Inferior parietal cortex (tissue), 1 donor: ENCODE results near the gene MAPKBP1.
A peak's percentile ranks its signal among the peaks of the same experiment; 100 is the strongest.
"Not testable (repeated sequence)": the region's sequence is repeated elsewhere in the genome, so short reads cannot be mapped to it uniquely, and the experiment has no call there.

ENCODE experiments used
- DNase-seq: peaks from one replicate; pipeline ENCODE4 v3.0.0-alpha.2; 2016; ENCODE audit errors: extremely low spot score

Gene MAPKBP1

DNA sequence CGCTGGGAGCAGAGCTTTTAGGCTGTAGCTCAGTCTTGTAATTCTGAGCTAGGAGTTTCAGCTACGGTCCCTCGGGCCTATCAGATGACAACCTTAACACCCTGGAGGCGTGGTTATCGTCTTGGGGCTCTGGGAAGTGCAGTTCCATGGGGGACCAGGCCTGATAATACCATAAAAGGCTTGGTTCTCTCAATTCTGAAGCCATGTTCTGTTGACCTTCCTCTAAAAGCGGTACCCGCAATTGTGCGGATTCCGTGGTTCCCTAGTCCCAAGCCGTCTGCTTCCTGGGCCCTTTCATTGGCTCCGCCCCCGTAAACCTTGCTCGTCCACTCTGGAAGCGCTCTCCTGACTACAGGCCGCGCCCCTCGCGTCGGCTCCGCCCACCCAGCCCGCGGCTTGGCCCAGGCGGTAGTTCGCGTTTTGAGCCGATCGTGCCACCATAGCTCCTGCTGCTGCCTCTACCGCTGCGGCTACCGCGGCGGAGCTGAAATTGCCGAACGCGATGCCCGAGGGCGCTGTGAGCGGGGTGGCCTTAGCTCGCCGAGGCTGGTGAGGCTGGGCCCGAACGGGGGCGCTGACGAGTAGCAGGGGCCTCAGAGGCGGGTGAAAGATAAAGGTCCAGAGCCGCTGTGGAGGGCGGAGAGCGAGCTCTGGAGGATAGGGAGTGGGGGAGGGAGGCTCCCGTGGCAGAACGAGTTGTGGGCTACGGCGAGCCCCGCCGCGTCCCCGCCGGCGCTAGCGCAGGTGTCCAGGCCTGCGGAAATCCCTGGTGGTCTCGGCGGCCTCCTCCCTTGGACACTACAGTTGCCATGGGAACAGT is at the start of gene MAPKBP1:
TSS of gene MAPKBP1 (plus strand) at position 423 of the 820 bp plus-strand sequence. CDS start 792 bp downstream, outside the sequence.
- peak; percentile 97 for DNase-seq

DNA sequence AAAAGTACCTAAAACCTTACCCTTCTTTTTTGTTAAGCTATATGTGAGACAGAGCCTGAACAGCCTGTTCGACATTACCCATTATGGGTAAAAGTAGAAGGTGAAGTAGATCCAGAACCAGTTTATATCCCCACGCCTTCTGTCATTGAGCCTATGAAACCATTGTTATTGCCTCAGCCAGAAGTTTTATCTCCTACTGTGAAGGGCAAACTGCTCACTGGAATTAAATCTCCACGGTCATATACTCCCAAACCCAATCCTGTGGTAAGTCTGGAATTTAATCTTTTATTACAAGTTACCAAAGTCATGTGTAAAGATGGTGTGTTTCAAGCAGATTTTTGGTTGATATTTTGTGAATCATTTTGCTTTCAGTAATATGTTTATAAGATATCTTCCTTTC is 47.1 kb upstream of the MAPKBP1 start:
- DNase-seq, result no peak

DNA sequence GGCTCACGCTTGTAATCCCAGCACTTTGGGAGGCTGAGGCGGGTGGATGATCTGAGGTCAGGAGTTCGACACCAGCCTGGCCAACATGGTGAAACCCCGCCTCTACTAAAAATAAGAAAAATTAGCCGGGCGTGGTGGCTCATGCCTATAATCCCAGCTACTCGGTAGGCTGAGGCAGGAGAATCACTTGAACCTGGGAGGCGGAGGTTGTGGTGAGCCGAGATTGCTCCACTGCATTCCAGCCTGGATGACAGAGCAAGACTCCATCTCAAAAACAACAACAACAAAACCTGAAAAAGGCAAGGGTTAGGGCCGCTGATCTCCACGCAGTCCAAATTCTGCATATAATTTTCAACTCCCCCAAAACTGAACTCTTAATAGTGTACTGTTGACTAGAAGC is 46.2 kb upstream of the MAPKBP1 start:
- not testable (repeated sequence) for DNase-seq

GRCh38 chr15:41730543-41730942 is 43.7 kb upstream of the MAPKBP1 start:
- DNase-seq, result no peak

DNA sequence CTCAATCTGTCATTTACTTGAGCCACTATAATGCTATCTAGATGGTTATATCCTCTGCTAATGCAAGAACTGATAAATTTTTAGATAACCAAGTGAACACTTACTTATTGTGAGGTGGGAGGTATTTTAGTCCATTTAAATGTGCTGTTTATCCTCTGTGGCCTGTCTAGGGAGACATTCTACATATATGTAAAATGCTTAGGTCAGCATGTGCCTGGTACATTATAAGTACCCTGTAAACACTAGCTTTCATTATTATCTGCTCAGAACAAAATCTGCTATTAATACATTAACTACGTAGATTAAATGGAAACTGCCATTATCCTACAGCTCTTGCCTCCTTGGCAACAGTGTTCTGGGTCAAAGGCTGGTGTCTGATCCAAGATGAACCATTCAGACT is 41.8 kb upstream of the MAPKBP1 start:
- DNase-seq, result no peak

- DNase-seq, result no peak
Measured at GRCh38 chr15:41734079-41734478, 40.2 kb upstream of the MAPKBP1 start.

DNA sequence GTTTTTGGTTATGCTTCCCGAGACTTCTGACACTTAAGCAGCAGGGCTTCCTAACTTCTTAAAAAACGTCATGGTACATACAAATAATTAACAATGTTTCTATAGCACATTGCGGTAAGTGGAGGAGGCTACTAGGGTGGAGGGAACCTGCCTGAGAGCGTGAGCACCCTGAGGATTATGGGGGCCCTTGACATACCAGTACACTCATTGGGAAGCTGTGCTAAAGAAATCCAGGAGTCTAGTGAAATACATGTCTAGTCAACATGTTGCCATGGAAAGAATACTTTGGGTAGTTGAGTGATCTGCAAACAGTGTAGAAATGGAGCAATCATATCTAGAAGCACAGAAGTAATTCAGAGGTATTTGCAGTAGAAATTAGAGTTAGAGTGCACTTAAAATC is 39.2 kb upstream of the MAPKBP1 start:
- no peak for DNase-seq

DNA sequence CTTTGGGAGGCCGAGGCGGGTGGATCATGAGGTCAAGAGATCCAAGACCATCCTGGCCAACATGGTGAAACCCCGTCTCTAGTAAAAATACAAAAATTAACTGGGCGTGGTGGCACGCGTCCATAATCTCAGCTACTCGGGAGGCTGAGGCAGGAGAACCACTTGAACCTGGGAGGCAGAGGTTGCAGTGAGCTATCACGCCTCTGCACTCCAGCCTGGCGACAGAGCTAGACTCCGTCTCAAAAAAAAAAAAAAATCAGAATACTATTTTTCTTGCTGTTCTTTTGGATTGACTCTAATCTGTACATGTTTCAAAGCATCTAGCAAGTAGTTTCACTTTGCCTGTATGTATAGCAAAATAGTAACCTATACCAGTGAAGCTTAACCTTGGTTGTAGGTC is 38.8 kb upstream of the MAPKBP1 start:
- not testable (repeated sequence) for DNase-seq

DNA sequence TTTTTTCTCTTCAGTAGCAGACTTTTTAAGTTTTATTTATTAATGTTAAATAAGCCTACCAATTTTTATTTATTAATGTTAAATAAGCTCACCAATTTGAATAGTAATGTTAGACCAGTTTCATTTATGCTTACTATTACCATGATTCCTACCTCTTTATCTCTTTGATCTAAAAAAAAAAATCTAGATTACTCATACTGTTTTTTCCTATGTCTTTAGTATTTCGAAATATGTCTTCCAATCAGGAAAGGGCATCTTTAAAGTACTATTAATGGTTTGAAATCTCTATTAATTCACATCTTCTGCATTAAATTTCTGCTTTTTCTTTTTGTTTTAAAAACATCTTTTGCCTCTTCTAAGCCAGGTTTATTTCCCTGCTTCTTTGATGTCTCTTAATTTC is 27.5 kb upstream of the MAPKBP1 start:
- DNase-seq, result no peak

GRCh38 chr15:41756198-41756597 is 18.1 kb upstream of the MAPKBP1 start:
- DNase-seq, result no peak

- DNase-seq, result peak; percentile 72
Measured at GRCh38 chr15:41772720-41773331, 1.5 kb upstream of the MAPKBP1 start.

GRCh38 chr15:41773332-41773728 is 954 bp upstream of the MAPKBP1 start:
- DNase-seq, result no peak

- no peak for DNase-seq
Measured at GRCh38 chr15:41773729-41774061, 589 bp upstream of the MAPKBP1 start.

DNA sequence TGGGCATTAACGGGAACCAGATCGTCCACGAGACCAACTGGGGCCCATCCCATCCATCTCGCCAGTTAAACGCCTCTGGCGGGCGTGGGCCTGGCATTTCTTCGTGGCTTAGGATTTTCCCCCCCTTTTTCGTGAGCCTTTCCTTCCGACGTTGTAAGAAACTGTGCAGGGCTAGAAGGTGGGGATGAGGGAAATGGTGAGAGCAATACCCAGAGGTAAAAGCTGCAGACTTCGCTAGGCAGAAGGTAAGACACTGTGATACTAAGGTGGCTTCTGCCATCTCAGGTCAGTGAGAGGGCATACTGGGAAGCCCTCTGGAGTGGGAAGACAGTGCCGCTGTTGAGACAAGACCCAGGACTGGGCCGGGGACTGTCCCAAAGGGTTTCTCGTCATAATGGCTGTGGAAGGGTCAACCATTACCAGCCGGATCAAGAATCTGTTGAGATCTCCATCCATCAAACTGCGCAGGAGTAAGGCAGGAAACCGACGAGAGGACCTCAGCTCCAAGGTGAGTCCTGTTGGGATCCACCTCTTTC is 666 bp downstream of the MAPKBP1 start:
- peak; percentile 43 for DNase-seq

DNA sequence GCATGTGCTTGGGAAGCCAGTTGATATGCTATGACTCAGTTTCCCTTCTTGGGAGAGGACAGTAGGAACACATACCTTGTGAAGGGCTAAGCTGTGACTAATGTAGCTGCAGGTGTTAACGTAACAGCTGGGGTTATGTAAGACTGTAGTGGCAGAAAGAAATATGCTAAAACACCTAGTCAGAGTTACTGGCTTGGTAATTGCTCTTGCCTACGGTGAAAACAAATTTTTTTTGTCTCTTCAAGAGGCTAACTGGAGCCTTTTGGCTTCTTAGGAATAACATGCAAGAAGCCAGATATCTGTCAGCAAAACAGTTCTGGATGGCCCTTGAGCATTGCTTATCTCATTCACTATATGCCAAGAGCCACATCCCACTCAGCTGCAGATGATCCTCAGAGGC is 1.4 kb downstream of the MAPKBP1 start:
- no peak for DNase-seq

DNA sequence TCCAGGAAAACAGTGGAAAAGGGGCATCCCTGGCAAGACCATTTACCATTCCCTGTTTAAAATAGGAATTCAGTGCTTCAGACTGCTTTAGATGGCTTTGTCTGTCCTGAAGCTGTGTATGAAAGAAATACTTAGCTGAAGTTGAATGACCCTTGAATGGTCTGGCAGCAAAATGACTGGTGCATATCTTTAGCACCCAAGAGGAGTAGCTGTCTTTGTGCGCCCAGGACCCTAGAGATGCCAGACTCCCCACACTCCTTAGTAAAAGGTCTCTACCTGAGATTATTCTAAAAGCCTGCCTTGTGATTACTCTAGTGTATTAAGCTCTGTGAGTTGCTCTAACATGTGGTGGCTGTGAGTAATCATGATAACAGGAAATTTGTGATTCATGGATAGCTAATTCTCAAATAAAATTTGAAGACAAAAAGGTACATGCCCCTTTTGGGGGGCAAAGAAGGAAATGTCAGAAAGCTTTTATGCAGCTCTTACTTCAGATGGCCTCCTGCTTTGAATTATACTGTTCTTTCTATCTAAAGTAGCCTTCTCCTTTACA is 3.2 kb downstream of the MAPKBP1 start:
- no peak for DNase-seq

DNA sequence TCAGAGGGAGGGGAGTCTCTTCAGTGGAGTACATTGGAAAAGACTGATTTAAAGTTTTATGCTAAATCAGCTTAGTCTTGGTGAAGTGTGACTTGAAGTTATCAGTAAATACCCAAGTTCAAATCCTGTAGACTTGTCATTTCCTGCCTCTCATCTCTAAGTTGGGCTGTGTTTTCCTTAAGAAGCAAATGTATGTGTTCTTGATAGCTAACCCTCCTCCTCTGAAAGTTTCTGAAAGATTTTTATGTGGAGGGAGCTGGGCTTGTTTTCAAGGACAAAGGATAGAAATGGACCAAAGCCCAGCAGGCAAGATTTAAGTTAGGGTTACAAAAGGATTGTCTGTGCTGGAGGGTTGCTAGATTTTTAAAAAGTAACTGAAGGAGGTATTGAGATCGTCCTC is 4.2 kb downstream of the MAPKBP1 start:
- no peak for DNase-seq

DNA sequence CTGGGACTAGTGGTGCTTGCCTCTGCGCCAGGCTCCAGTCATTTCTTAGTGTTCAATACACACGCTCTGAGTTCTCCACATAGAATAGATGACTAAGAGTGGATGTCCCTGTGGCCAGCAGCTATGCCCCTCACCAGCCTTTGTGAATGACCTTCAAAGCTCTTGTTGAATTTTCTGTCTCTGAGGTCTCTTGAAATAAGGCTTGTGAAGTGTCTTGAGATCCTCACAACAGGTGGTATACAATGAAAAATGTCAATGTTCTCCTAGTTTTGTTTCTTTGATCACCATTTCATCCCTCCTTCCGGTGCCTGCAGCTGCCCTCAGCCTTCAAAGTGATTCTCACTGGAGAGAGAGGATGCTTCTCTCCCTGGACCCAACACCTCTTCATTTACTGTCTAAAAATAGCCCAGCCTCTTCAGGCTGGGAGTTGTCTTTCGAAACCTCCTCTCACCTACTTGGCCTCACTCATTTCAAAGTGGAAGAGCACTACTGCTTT is 5.4 kb downstream of the MAPKBP1 start:
- DNase-seq, result no peak

- DNase-seq, result no peak
Measured at GRCh38 chr15:41780266-41780665, 6.0 kb downstream of the MAPKBP1 start.

DNA sequence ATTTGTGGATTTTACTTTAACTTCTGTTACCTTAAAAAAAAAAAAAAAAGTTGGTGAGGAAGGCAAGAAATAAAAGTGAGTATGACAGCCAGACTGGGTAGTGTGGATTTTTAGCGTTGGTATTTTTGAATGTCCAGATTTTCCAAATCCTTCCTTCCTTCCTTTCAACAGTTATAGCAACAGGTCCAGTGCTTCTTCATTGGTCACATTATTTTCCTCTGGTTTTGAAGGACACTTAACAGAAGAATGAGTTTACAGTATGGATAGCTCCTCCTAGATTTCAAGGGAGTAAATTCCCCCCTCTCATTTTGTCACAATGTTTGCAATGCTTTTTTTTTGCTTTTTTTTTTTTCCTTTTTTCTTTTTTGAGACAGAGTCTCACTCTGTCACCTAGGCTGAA is 6.4 kb downstream of the MAPKBP1 start:
- no peak for DNase-seq

GRCh38 chr15:41782371-41783282 is 8.3 kb downstream of the MAPKBP1 start:
- no peak for DNase-seq

DNA sequence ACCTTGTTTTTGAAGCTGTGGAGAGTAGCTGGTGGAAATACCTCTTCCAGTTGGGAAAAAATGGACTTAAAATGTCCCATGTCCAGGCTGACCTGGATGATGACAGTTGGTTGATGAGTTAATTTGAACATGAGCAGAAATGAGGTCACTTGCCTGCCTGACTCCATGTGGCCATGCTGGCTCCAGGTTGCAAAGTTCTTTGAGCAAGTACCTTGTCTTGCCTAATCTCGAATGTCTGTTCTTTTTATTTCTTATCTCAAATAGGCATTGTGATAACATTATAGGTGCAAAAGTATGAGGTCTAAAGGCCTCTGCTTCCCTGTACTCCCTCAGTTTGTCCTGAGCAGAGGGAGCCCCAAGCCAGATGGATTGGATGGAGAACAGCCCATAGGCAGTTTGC is 9.0 kb downstream of the MAPKBP1 start:
- no peak for DNase-seq
